ENCODE results near the gene SOX11.

Gene SOX11

DNA sequence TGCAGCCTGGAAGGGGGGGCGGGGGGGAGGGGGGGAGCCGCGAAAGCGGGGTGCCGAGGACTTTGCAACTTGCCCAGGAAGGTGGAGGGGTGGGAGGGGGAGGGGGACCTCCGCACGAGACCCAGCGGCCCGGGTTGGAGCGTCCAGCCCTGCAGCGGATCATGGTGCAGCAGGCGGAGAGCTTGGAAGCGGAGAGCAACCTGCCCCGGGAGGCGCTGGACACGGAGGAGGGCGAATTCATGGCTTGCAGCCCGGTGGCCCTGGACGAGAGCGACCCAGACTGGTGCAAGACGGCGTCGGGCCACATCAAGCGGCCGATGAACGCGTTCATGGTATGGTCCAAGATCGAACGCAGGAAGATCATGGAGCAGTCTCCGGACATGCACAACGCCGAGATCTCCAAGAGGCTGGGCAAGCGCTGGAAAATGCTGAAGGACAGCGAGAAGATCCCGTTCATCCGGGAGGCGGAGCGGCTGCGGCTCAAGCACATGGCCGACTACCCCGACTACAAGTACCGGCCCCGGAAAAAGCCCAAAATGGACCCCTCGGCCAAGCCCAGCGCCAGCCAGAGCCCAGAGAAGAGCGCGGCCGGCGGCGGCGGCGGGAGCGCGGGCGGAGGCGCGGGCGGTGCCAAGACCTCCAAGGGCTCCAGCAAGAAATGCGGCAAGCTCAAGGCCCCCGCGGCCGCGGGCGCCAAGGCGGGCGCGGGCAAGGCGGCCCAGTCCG is 540 bp downstream of the SOX11 start:
- Histone ChIP-seq H3K4me3 (ENCODE audit: low read depth, low read length) (peak overlapping the region; percentile 93), H3K4me1 (ENCODE audit: control insufficient read depth, insufficient read depth, low read length) (peaks cover 3% of the 10 kb centered on the region), H3K9ac (ENCODE audit: low read depth, low read length) (peak overlapping the region; percentile 79), H3K9me3 (ENCODE audit: control insufficient read depth, insufficient read depth, low read length) (no peaks in the 10 kb centered on the region), H3K36me3 (ENCODE audit: control insufficient read depth, insufficient read depth, low read length) (no peaks in the 10 kb centered on the region), H3K27me3 (ENCODE audit: control insufficient read depth, insufficient read depth, low read length) (peaks cover 12% of the 10 kb centered on the region)

DNA sequence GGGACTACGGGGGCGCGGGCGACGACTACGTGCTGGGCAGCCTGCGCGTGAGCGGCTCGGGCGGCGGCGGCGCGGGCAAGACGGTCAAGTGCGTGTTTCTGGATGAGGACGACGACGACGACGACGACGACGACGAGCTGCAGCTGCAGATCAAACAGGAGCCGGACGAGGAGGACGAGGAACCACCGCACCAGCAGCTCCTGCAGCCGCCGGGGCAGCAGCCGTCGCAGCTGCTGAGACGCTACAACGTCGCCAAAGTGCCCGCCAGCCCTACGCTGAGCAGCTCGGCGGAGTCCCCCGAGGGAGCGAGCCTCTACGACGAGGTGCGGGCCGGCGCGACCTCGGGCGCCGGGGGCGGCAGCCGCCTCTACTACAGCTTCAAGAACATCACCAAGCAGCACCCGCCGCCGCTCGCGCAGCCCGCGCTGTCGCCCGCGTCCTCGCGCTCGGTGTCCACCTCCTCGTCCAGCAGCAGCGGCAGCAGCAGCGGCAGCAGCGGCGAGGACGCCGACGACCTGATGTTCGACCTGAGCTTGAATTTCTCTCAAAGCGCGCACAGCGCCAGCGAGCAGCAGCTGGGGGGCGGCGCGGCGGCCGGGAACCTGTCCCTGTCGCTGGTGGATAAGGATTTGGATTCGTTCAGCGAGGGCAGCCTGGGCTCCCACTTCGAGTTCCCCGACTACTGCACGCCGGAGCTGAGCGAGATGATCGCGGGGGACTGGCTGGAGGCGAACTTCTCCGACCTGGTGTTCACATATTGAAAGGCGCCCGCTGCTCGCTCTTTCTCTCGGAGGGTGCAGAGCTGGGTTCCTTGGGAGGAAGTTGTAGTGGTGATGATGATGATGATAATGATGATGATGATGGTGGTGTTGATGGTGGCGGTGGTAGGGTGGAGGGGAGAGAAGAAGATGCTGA is 1.4 kb downstream of the SOX11 start:
- Histone ChIP-seq H3K36me3 (ENCODE audit: control insufficient read depth, insufficient read depth, low read length) (no peaks in the 10 kb centered on the region), H3K4me3 (ENCODE audit: low read depth, low read length) (peak overlapping the region; percentile 93), H3K27me3 (ENCODE audit: control insufficient read depth, insufficient read depth, low read length) (peaks cover 12% of the 10 kb centered on the region), H3K9me3 (ENCODE audit: control insufficient read depth, insufficient read depth, low read length) (no peaks in the 10 kb centered on the region), H3K9ac (ENCODE audit: low read depth, low read length) (no peak overlapping the region), H3K4me1 (ENCODE audit: control insufficient read depth, insufficient read depth, low read length) (peaks cover 7% of the 10 kb centered on the region)

DNA sequence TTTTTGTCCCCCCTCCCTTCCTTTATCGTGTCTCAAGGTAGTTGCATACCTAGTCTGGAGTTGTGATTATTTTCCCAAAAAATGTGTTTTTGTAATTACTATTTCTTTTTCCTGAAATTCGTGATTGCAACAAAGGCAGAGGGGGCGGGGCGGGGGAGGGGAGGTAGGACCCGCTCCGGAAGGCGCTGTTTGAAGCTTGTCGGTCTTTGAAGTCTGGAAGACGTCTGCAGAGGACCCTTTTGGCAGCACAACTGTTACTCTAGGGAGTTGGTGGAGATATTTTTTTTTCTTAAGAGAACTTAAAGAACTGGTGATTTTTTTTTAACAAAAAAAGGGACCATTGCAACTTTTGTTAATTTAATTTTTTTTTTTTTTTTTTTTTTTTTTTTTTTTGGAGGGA is 2.1 kb downstream of the SOX11 start:
- peak overlapping the region; percentile 93 for H3K4me3 ChIP-seq (ENCODE audit: low read depth, low read length)
- peaks cover 12% of the 10 kb centered on the region for H3K27me3 ChIP-seq (ENCODE audit: control insufficient read depth, insufficient read depth, low read length)

DNA sequence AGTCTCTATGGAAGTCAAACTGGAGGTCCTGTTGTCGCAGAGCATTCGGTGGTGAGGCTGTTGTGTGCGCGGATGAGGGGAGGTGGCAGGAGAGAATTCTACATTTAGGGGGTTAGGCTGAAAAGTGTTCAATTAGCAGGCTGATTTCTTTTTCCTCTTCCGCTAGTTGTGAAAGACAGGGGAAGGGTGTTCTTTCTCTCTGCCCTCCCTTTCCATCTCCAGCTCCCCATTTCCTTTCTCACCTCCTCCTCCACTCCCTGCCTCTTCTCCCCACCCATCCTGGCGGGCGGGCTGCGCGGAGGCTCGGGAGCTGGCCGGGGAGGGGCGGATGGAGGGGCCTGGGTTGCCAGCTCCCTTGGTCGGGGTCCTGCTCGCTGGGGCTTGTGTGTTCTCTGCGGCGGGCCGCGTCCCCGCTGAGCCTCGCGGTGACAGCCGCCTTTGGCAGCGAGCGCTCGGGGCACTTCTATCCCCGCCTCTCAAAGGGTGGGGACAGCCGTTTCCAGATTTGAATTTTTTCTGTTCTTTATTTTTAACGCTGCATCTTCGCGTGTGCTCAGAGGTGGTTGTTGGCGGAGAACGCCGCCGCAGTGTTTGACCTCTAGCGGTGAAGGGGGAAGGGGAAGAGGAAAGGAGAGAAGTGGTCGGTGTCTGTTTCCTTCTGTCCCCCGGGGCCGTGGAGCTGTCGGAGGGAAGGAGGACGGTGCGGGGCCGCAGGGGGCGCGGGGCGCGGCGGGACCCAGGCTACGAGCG is 3.6 kb downstream of the SOX11 start:
- no peaks in the 10 kb centered on the region for H3K36me3 ChIP-seq (ENCODE audit: control insufficient read depth, insufficient read depth, low read length)
- H3K27me3 ChIP-seq (ENCODE audit: control insufficient read depth, insufficient read depth, low read length), result peaks cover 4% of the 10 kb centered on the region
- H3K9me3 ChIP-seq (ENCODE audit: control insufficient read depth, insufficient read depth, low read length), result no peaks in the 10 kb centered on the region
- peaks cover 13% of the 10 kb centered on the region for H3K4me1 ChIP-seq (ENCODE audit: control insufficient read depth, insufficient read depth, low read length)
- H3K4me3 ChIP-seq (ENCODE audit: low read depth, low read length), result peak overlapping the region; percentile 93
- H3K9ac ChIP-seq (ENCODE audit: low read depth, low read length), result peak overlapping the region; percentile 66

More for the DNA sequence above, 2.1 kb downstream of the SOX11 start:
- peaks cover 11% of the 10 kb centered on the region for H3K4me1 ChIP-seq (ENCODE audit: control insufficient read depth, insufficient read depth, low read length)
- H3K36me3 ChIP-seq (ENCODE audit: control insufficient read depth, insufficient read depth, low read length), result no peaks in the 10 kb centered on the region
- H3K9me3 ChIP-seq (ENCODE audit: control insufficient read depth, insufficient read depth, low read length), result no peaks in the 10 kb centered on the region
- no peak overlapping the region for H3K9ac ChIP-seq (ENCODE audit: low read depth, low read length)

DNA sequence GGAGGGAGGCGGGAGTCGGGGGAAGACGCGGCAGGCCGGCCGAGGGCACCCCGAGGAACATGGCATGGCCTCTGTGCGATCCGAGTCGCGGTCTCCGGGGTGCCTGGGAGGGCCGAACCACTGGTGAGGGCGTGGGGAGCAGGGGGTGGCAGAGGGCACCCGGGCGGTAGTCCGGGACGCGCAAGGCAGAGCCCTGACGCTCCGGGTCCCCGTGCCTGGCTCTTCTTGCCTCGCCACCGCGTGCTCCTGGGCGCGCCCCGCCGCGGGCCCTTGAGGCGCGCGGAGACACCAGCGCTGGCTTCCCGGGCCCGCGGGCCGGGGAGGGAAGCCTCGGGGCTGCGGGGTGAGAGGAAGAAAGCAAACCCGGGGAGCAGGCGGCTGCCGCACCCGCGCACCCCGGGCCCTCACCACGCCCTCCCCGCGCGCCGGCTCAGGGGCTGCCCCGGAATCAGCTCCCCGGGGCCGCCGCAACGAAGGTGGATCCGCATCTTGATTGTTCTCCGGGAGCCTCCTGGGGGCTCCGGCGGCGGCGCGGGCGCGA is 4.3 kb downstream of the SOX11 start:
- H3K9me3 ChIP-seq (ENCODE audit: control insufficient read depth, insufficient read depth, low read length), result no peaks in the 10 kb centered on the region
- H3K9ac ChIP-seq (ENCODE audit: low read depth, low read length), result peak overlapping the region; percentile 66
- no peaks in the 10 kb centered on the region for H3K36me3 ChIP-seq (ENCODE audit: control insufficient read depth, insufficient read depth, low read length)
- peaks cover 14% of the 10 kb centered on the region for H3K4me1 ChIP-seq (ENCODE audit: control insufficient read depth, insufficient read depth, low read length)
- H3K4me3 ChIP-seq (ENCODE audit: low read depth, low read length), result peak overlapping the region; percentile 93
- H3K27me3 ChIP-seq (ENCODE audit: control insufficient read depth, insufficient read depth, low read length), result peaks cover 4% of the 10 kb centered on the region

DNA sequence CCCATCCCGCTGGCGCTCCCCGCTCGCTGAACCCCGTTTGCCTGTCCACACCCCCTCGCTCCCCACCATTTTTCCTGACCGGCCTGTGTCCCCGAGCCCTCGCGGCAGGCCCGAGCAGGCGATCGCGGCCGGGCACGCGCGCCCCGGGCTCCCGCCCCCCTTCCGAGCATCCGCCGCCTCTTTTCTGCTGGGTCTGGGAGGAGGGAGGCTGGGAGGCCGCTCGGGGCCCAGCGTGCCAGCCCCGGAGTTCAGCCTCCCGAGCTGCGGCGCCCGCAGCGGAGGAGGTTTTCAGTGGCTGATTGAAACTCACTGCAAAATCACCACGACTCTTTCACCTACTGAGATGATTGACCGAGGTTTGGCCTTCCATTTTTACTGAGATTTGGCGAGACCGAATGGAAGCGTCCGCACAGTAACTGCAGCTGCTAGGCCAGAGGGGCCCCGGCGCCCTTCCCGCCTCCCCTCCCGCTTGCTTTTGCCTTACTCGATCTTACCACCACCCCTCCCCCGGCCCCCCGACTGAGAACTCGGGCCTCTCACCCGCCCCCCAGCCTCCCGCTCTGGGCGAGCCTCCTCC is 4.8 kb downstream of the SOX11 start:
- Histone ChIP-seq H3K4me1 (ENCODE audit: control insufficient read depth, insufficient read depth, low read length) (peaks cover 14% of the 10 kb centered on the region), H3K4me3 (ENCODE audit: low read depth, low read length) (peak overlapping the region; percentile 93), H3K27me3 (ENCODE audit: control insufficient read depth, insufficient read depth, low read length) (peaks cover 4% of the 10 kb centered on the region), H3K9me3 (ENCODE audit: control insufficient read depth, insufficient read depth, low read length) (no peaks in the 10 kb centered on the region), H3K9ac (ENCODE audit: low read depth, low read length) (peak overlapping the region; percentile 66), H3K36me3 (ENCODE audit: control insufficient read depth, insufficient read depth, low read length) (no peaks in the 10 kb centered on the region)

DNA sequence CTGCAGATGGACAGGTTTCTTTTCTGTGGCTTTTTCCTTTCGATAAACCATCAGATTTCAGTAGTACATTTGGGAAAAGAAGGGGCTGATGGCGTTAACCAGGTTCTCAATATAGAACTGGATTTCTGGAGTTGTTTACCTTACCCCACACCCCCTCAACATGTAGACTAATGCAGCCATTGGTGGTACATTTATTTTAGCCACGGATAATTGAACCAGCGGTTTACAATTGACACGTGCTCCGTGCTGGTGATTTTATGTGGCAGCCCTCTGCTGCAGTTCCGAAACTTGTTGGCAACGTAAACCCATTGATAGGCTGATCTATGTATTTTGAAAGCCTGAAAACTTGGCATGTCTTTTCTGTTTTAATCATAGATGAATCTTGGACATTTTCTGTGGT is 5.4 kb downstream of the SOX11 start:
- H3K4me1 ChIP-seq (ENCODE audit: control insufficient read depth, insufficient read depth, low read length), result peaks cover 14% of the 10 kb centered on the region
- H3K36me3 ChIP-seq (ENCODE audit: control insufficient read depth, insufficient read depth, low read length), result no peaks in the 10 kb centered on the region
- no peak overlapping the region for H3K9ac ChIP-seq (ENCODE audit: low read depth, low read length)
- no peaks in the 10 kb centered on the region for H3K9me3 ChIP-seq (ENCODE audit: control insufficient read depth, insufficient read depth, low read length)
- peak overlapping the region; percentile 55 for H3K4me3 ChIP-seq (ENCODE audit: low read depth, low read length)
- H3K27me3 ChIP-seq (ENCODE audit: control insufficient read depth, insufficient read depth, low read length), result peaks cover 4% of the 10 kb centered on the region

DNA sequence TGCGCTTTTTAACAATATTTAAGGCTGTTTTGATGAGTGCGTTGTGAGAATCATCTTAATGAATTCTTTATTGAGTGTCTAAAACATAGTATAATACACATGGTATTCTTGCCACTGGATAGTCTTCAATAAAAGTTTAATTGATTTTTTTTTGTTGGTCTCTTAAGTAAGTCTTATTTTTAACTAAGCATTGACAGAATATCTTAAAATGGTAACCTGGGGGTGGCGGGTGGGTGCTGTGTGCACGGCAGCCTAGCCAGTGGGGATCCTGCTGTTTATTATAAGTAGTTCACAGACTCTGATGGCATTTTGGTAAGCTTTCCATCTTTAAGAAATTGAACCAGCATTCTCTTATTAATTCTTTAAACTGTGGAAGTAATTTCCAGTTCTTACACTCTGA is 6.0 kb downstream of the SOX11 start:
- Histone ChIP-seq H3K36me3 (ENCODE audit: control insufficient read depth, insufficient read depth, low read length) (no peaks in the 10 kb centered on the region), H3K4me1 (ENCODE audit: control insufficient read depth, insufficient read depth, low read length) (peaks cover 14% of the 10 kb centered on the region), H3K9me3 (ENCODE audit: control insufficient read depth, insufficient read depth, low read length) (no peaks in the 10 kb centered on the region), H3K9ac (ENCODE audit: low read depth, low read length) (no peak overlapping the region), H3K27me3 (ENCODE audit: control insufficient read depth, insufficient read depth, low read length) (peaks cover 4% of the 10 kb centered on the region), H3K4me3 (ENCODE audit: low read depth, low read length) (peak overlapping the region; percentile 55)

DNA sequence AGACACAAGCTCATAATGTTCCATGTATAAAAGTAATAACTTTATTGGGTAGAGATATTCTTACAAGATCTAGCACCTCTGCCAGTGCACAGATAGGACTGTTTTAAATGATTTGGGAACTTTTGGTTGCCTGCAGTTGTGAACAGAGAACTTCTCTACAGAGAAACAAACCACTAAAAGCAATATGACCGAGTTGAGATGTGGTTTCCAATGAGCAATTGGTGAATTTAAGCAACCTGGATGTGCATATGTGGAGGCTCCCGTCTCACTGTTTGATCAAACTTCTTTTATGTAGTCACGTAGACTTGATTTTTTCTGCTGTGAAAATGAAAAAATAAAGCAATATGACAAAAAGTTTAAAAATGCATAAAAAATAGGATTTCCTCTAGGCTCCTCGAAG is 7.8 kb downstream of the SOX11 start:
- Histone ChIP-seq H3K36me3 (ENCODE audit: control insufficient read depth, insufficient read depth, low read length) (no peaks in the 10 kb centered on the region), H3K4me1 (ENCODE audit: control insufficient read depth, insufficient read depth, low read length) (peaks cover 14% of the 10 kb centered on the region), H3K4me3 (ENCODE audit: low read depth, low read length) (no peak overlapping the region), H3K27me3 (ENCODE audit: control insufficient read depth, insufficient read depth, low read length) (no peaks in the 10 kb centered on the region), H3K9me3 (ENCODE audit: control insufficient read depth, insufficient read depth, low read length) (no peaks in the 10 kb centered on the region), H3K9ac (ENCODE audit: low read depth, low read length) (no peak overlapping the region)

DNA sequence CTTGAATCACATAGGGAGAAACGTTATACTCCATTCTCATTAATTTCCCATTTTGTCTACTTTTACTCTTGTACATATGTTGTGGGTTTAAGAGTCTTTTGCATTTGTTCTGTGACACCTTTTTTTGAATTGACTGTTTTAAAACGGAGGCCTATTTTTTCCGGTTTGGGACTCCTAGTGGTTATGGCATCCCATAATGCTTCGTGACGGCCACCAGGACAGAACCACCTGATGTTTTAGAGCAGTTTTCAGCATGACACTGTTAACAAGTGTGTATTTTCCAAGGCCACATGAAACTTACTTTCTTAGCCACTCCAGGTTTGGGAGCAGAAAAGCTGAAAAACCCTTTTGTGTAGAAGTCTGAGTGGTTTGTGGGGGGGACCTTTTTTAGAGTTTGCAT is 8.4 kb downstream of the SOX11 start:
- Histone ChIP-seq H3K9ac (ENCODE audit: low read depth, low read length) (no peak overlapping the region), H3K36me3 (ENCODE audit: control insufficient read depth, insufficient read depth, low read length) (no peaks in the 10 kb centered on the region), H3K27me3 (ENCODE audit: control insufficient read depth, insufficient read depth, low read length) (no peaks in the 10 kb centered on the region), H3K9me3 (ENCODE audit: control insufficient read depth, insufficient read depth, low read length) (no peaks in the 10 kb centered on the region), H3K4me3 (ENCODE audit: low read depth, low read length) (no peak overlapping the region), H3K4me1 (ENCODE audit: control insufficient read depth, insufficient read depth, low read length) (peaks cover 14% of the 10 kb centered on the region)

DNA sequence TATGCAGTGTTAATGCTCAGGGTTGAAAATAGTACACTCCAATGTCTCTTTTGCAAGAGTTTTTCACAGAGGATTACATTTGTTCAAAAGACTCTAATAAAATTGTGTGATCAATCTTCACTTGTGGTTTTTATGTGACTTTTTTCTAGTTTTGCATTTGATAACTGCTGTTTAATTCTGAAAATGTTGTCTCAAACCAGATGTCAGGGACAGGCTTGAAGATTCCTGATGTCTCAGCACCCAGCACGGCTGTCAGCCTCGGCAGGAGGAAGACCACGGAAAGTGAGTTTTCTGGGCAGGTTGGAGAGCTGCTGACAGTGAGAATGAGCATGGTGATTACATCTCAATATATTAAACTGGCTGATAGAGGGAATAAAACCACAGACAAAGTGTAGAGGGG is 9.1 kb downstream of the SOX11 start:
- Histone ChIP-seq H3K9ac (ENCODE audit: low read depth, low read length) (no peak overlapping the region), H3K27me3 (ENCODE audit: control insufficient read depth, insufficient read depth, low read length) (no peaks in the 10 kb centered on the region), H3K9me3 (ENCODE audit: control insufficient read depth, insufficient read depth, low read length) (no peaks in the 10 kb centered on the region), H3K36me3 (ENCODE audit: control insufficient read depth, insufficient read depth, low read length) (no peaks in the 10 kb centered on the region), H3K4me3 (ENCODE audit: low read depth, low read length) (no peak overlapping the region), H3K4me1 (ENCODE audit: control insufficient read depth, insufficient read depth, low read length) (peaks cover 14% of the 10 kb centered on the region)
